K562 (cell line): ENCODE measurements around the gene C16orf92. TPM values are rescaled to one million over a fixed set of nuclear protein-coding genes. Genes with fewer than 3 reads are reported as not detected.

Source experiments
- AFF4 ChIP-seq: sonication (generic); formaldehyde crosslinking; IDR thresholded peaks from 2 replicates; pipeline ENCODE4 v1.8.0; 2023; ENCODE audit warnings: mild to moderate bottlenecking, missing genetic modification reagents
- BDP1 ChIP-seq: IDR thresholded peaks from 3 replicates; pipeline ENCODE4 v1.6.1; 2011; ENCODE audit not compliant: insufficient read length, insufficient read depth
- ELF2 ChIP-seq: fragments of 250-450 bp; sonication (Bioruptor Pico); IDR thresholded peaks from 2 replicates; pipeline ENCODE4 v1.5.0; 2021; ENCODE audit warnings: mild to moderate bottlenecking
- HDAC1 ChIP-seq, 2 experiments: fragments of 450-650 bp; IDR thresholded peaks; 2 replicates each; pipeline ENCODE4 v1.6.1; 2016 to 2017; ENCODE audit warnings: inconsistent platforms in 1 of 2, mild to moderate bottlenecking in 1 of 2, moderate library complexity in 1 of 2
- HDAC2 ChIP-seq: fragments of 450-650 bp; IDR thresholded peaks from 2 replicates; pipeline ENCODE4 v1.6.1; 2016; ENCODE audit warnings: mild to moderate bottlenecking
- HINFP ChIP-seq: fragments of 450-650 bp; conservative IDR thresholded peaks from 2 replicates; pipeline ENCODE4 v1.6.1; 2016; ENCODE audit warnings: missing genetic modification characterization, low read depth, mild to moderate bottlenecking, control low read depth, missing compliant biosample characterization
- KDM5B ChIP-seq: fragments of 200-600 bp; sonication (generic); IDR thresholded peaks from 2 replicates; pipeline ENCODE4 v1.6.1; 2012; ENCODE audit warnings: low read depth, mild to moderate bottlenecking, moderate library complexity, low read length, control low read depth, inconsistent platforms; ENCODE audit not compliant: insufficient replicate concordance
- KLF1 ChIP-seq: fragments of 450-650 bp; IDR thresholded peaks from 2 replicates; pipeline ENCODE4 v1.6.1; 2016; ENCODE audit warnings: missing genetic modification characterization, missing compliant biosample characterization
- NFIC ChIP-seq: fragments of 450-650 bp; IDR thresholded peaks from 2 replicates; pipeline ENCODE4 v1.6.1; 2017; ENCODE audit warnings: mild to moderate bottlenecking, inconsistent platforms
- NFRKB ChIP-seq: fragments of 450-650 bp; IDR thresholded peaks from 2 replicates; pipeline ENCODE4 v1.6.1; 2016; ENCODE audit warnings: low read depth
- POLR2B ChIP-seq: fragments of 450-650 bp; IDR thresholded peaks from 2 replicates; pipeline ENCODE4 v1.6.1; 2018; ENCODE audit warnings: low read depth; ENCODE audit not compliant: partially characterized antibody
- SAFB ChIP-seq: fragments of 200-400 bp; formaldehyde crosslinking; IDR thresholded peaks from 2 replicates; pipeline ENCODE4 v1.6.1; 2017; ENCODE audit warnings: low read depth, low read length, borderline replicate concordance
- TAF7 ChIP-seq: fragments of 450-650 bp; IDR thresholded peaks from 2 replicates; pipeline ENCODE4 v1.6.1; 2016; ENCODE audit warnings: missing genetic modification characterization, missing compliant biosample characterization
- TEAD2 ChIP-seq: fragments of 450-650 bp; IDR thresholded peaks from 2 replicates; pipeline ENCODE4 v1.6.1; 2016; ENCODE audit warnings: missing genetic modification characterization, control low read depth, missing compliant biosample characterization
- ZFP30 ChIP-seq: fragments of 250-450 bp; sonication (Bioruptor Pico); IDR thresholded peaks from 2 replicates; pipeline ENCODE4 v1.8.0; 2022; ENCODE audit warnings: moderate library complexity, mild to moderate bottlenecking, inconsistent platforms, borderline replicate concordance
- ZNF175 ChIP-seq: fragments of 200-800 bp; sonication (Bioruptor generic); IDR thresholded peaks from 2 replicates; pipeline ENCODE4 v1.6.1; 2016; ENCODE audit warnings: low read depth, mild to moderate bottlenecking, missing genetic modification characterization, missing compliant biosample characterization
- ZNF592 ChIP-seq: fragments of 450-650 bp; IDR thresholded peaks from 2 replicates; pipeline ENCODE4 v1.6.1; 2017; ENCODE audit warnings: antibody characterized with exemption, mild to moderate bottlenecking
- ZNF77 ChIP-seq: fragments of 250-450 bp; sonication (Bioruptor Pico); IDR thresholded peaks from 2 replicates; pipeline ENCODE4 v1.5.0; 2020
- polyA plus RNA-seq, 8 experiments: library from polyadenylated mRNA; depleted of rRNA in 4 of 8; stranded (reverse) in 5 of 8; unstranded in 3 of 8; fragments of >200 nt; fragmentation: Nextera tagmentation in 2 of 8; fragmentation: Illumina TruSeq in 1 of 8; extraction: Ambion mirVana in 2 of 8; extraction: Trizol in 1 of 8; gene quantifications; 2 replicates each; pipeline versions ENCODE4 v1.2.1 to v1.2.3, GENCODE V29; 2011 to 2014; ENCODE audit warnings: inconsistent platforms in 1 of 8, missing spikeins in 1 of 8
- total RNA-seq, 7 experiments: library from RNA; depleted of rRNA in 6 of 7; stranded (reverse); fragments of >200 nt in 6 of 7; fragmentation: Illumina TruSeq in 2 of 7; extraction: Trizol in 2 of 7; gene quantifications; 2 replicates each; pipeline versions ENCODE4 v1.2.1 to v1.2.3, GENCODE V29; 2011 to 2021; ENCODE audit warnings: low replicate concordance in 1 of 7

C16orf92 gene
- total and polyA plus RNA-seq, 9 of the 15 experiments (the other 6 are each of a cell fraction or from before 2014, with no cell fraction given) = not detected

DNA sequence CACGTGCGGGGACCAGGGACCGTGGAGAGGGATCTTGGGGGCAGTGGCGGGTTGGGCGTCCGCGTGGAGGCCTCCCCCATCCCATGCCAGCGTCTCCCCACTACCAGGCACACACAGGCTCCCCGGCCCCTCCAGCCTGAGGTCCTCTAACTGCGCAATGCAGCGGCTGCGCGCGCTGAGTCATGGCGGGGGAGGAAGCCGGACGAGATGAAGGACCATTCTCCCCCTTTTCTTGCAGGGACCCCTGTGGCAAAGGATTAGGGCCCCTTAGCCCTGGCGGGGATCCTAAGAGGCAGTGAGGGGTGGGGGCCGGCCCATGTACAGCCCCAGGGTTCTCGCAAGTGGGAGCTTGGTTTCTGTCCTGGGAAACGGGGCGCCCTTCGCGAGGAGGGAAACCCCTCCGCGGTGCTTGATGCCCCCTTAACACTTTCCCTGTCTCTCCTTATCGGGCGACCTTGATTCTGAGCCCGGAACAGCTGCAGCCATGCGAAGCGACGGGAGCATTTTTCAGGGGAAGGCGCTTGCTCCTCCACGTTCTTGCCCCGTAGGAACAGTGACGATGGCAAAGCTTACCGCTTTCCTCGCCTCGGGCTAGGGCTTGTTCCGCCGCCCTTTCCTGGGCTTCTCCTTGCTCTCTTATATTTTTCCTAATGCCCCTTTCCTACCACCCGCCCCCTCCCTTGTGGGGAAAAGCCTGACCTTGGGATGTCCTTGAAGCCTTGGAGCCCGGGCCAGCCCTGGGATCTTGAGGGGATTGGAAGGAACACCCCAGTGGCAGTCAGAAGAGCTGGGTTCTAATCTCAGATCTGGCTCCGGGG is 43.2 kb downstream of the C16orf92 start (continued):
- TF ChIP-seq HINFP (tag) = no peak
- no peak; the same call in 1 of the 2 replicates for TF ChIP-seq SAFB
- TF ChIP-seq HDAC1 (IDR thresholded peaks at IDR 0.05) = peak in 1 of 2 experiments; percentile 83; a peak in 2 of 4 replicates
- TF ChIP-seq TEAD2 (tag) = no peak
- peak; percentile 17 for TF ChIP-seq KDM5B
- TF ChIP-seq ELF2 (CRISPR knock-in tag) = no peak
- peak; percentile 2 for TF ChIP-seq POLR2B
- 0 out of 2 replicates have a peak, but pooled peaks have one; percentile 45 for TF ChIP-seq TAF7 (tag)
- 0 out of 2 replicates have a peak, but pooled peaks have one; percentile 7 for TF ChIP-seq ZNF77
- TF ChIP-seq KLF1 (tag) = no peak
- peak; percentile 25 for TF ChIP-seq HDAC2
- no peak for TF ChIP-seq ZFP30 (CRISPR knock-in tag)
- TF ChIP-seq AFF4 (CRISPR knock-in tag) = peak; percentile 74; the same call in 1 of the 2 replicates
- TF ChIP-seq NFIC = 0 out of 2 replicates have a peak, but pooled peaks have one; percentile 7
- TF ChIP-seq ZNF592 = no peak
- TF ChIP-seq BDP1 = no peak
- peak; percentile 29; the same call in 1 of the 2 replicates for TF ChIP-seq NFRKB
- TF ChIP-seq ZNF175 (CRISPR knock-in tag) = no peak; the same call in 1 of the 2 replicates
